WI38 (cell line): ENCODE measurements around the gene MAGI1.

ENCODE experiments used
- H3K4me3 ChIP-seq: 2 replicates; pipeline ENCODE4 v1.5.1; 2011; ENCODE audit warnings: low read depth, mild to moderate bottlenecking, control low read depth, low read length
- TF ChIP-seq, protein P1 (sequence below): IDR thresholded peaks from 2 replicates; pipeline ENCODE4 v1.5.1; 2012; ENCODE audit warnings: low read depth, mild to moderate bottlenecking, control low read depth, low read length

The MAGI1 gene

DNA sequence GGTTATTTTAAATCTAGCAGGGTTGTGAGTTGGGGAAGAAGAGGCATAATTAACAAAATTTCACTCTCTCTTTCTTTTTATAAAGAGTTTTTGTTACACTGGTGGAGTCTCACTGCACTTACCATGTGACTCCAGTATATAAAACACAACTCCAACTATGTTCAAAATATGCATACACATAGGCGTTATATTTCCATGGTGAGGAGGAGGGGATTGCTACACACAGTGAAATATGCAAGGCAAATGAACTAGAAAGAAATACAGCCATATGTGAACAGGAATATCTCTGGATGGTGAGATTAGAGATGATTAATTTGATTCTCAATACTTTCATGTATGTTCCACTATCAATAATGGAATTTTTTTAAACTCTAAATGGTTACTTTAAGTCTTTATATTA lies 385.0 kb downstream of the MAGI1 start:
- TF ChIP-seq, protein P1, sequence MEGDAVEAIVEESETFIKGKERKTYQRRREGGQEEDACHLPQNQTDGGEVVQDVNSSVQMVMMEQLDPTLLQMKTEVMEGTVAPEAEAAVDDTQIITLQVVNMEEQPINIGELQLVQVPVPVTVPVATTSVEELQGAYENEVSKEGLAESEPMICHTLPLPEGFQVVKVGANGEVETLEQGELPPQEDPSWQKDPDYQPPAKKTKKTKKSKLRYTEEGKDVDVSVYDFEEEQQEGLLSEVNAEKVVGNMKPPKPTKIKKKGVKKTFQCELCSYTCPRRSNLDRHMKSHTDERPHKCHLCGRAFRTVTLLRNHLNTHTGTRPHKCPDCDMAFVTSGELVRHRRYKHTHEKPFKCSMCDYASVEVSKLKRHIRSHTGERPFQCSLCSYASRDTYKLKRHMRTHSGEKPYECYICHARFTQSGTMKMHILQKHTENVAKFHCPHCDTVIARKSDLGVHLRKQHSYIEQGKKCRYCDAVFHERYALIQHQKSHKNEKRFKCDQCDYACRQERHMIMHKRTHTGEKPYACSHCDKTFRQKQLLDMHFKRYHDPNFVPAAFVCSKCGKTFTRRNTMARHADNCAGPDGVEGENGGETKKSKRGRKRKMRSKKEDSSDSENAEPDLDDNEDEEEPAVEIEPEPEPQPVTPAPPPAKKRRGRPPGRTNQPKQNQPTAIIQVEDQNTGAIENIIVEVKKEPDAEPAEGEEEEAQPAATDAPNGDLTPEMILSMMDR: no peak
- no peak overlapping the region for H3K4me3 ChIP-seq

- TF ChIP-seq, protein P1: no peak
- no peak overlapping the region for H3K4me3 ChIP-seq
Measured at GRCh38 chr3:65650247-65650646, 388.5 kb downstream of the MAGI1 start.

DNA sequence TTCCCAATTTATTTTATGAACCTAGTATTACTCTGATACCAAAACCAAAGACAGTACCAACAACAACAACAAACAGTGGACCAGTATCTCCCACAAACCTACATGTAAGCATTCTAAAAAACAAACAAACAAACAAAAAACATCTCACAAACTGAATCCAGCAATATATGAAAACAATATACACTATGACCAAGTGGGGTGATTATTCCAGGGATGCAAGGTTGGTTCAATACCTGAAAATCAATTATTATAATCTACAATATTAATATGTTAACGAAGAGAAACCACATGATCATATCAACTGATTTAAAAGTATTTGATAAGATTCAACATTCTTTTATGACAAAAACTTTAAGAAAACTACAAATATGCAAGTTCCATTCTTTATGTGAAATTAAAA lies 391.3 kb downstream of the MAGI1 start:
- H3K4me3 ChIP-seq: no peak overlapping the region
- TF ChIP-seq, protein P1: no peak

GRCh38 chr3:65642883-65643282 lies 395.8 kb downstream of the MAGI1 start:
- TF ChIP-seq, protein P1: no peak
- no peak overlapping the region for H3K4me3 ChIP-seq

GRCh38 chr3:65641777-65642176 lies 396.9 kb downstream of the MAGI1 start:
- TF ChIP-seq, protein P1: no peak

GRCh38 chr3:65641045-65641444 lies 397.7 kb downstream of the MAGI1 start:
- TF ChIP-seq, protein P1: no peak
- no peak overlapping the region for H3K4me3 ChIP-seq

More at GRCh38 chr3:65641777-65642176, 396.9 kb downstream of the MAGI1 start:
- no peak overlapping the region for H3K4me3 ChIP-seq

DNA sequence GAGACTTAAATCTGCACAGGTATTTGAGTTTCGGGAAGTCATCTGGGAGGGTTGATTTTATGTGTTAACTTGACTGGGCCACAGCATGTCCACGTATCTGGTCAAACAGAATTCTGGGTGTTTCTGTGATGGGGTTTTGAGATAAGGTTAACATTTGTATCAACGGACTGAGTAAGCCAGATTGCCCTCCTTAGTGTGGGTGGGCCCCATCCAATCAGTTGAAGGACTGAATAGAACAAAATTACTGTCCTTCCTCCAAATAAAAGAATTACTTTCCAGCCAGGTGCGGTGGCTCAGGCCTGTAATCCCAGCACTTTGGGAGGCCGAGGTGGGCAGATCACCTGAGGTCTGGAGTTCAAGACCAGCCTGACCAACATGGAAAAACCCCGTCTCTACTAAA lies 399.3 kb downstream of the MAGI1 start:
- TF ChIP-seq, protein P1: no peak
- H3K4me3 ChIP-seq: no peak overlapping the region
